ENCODE data around the gene TINAGL1.
"Not testable (repeated sequence)": the region's sequence is repeated elsewhere in the genome, so short reads cannot be mapped to it uniquely, and the experiment has no call there.

The TINAGL1 gene

DNA sequence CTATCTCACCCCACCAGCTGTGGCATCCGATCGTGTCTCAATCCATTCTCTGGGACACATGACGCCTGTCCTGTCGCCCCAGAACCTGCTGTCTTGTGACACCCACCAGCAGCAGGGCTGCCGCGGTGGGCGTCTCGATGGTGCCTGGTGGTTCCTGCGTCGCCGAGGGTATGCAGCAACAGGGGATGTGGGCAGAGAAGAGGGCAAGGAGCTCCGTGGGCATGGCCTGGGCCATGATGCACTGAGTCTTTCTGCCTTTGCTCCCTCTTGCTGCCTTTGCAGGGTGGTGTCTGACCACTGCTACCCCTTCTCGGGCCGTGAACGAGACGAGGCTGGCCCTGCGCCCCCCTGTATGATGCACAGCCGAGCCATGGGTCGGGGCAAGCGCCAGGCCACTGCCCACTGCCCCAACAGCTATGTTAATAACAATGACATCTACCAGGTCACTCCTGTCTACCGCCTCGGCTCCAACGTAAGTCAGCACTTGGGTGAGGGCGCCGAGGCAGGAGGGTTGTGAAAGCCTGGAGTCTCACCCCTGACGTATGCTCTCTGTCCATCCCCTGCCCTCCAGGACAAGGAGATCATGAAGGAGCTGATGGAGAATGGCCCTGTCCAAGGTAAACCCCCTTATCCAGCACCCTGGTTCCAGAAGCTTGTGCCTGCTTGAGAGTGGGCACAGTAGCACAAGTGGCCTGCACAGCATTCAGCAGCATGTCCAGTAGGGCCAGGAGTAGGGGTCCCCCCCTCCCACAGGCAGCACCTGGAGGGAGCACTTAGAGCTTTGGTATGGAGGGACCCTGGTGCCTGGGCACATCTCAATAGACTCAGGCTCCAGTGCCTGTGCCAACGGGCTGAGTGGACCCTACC is 8.8 kb downstream of the TINAGL1 start:
- H3K4me3 ChIP-seq (ENCODE audit: low read depth, low read length) = no peak overlapping the region
- TF ChIP-seq, protein P1, sequence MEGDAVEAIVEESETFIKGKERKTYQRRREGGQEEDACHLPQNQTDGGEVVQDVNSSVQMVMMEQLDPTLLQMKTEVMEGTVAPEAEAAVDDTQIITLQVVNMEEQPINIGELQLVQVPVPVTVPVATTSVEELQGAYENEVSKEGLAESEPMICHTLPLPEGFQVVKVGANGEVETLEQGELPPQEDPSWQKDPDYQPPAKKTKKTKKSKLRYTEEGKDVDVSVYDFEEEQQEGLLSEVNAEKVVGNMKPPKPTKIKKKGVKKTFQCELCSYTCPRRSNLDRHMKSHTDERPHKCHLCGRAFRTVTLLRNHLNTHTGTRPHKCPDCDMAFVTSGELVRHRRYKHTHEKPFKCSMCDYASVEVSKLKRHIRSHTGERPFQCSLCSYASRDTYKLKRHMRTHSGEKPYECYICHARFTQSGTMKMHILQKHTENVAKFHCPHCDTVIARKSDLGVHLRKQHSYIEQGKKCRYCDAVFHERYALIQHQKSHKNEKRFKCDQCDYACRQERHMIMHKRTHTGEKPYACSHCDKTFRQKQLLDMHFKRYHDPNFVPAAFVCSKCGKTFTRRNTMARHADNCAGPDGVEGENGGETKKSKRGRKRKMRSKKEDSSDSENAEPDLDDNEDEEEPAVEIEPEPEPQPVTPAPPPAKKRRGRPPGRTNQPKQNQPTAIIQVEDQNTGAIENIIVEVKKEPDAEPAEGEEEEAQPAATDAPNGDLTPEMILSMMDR (conservative IDR thresholded peaks at IDR 0.05; ENCODE audit: low read depth, low read length) = no peak
- no peak for DNase-seq (ENCODE audit: low read depth)

DNA sequence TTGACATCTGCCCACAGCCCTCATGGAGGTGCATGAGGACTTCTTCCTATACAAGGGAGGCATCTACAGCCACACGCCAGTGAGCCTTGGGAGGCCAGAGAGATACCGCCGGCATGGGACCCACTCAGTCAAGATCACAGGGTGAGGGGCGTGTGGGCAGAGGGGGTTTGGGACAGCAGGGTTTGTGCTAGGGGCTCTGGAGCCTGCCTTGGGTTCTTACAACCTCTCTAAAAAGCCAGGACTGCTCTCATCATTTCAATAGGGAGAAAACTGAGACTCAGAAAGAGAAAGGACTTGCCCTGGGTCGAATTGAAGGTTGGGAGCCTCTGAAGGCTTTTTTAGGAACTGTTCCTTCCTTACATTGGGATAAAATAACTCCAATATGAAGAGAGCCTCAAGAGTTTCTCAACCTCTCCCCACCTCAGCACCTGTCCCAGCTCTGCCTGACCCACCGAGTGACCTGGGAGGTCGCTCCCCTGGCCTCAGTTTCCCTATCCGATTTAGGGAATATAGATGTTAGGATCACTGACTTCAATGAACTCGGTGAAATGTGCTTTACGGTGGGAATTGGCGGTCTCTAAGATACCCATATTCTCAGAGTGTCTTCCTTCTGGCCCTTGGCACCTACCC is 9.5 kb downstream of the TINAGL1 start:
- TF ChIP-seq, protein P1 (conservative IDR thresholded peaks at IDR 0.05; ENCODE audit: low read depth, low read length) = no peak
- no peak overlapping the region for H3K4me3 ChIP-seq (ENCODE audit: low read depth, low read length)
- no peak for DNase-seq (ENCODE audit: low read depth)

DNA sequence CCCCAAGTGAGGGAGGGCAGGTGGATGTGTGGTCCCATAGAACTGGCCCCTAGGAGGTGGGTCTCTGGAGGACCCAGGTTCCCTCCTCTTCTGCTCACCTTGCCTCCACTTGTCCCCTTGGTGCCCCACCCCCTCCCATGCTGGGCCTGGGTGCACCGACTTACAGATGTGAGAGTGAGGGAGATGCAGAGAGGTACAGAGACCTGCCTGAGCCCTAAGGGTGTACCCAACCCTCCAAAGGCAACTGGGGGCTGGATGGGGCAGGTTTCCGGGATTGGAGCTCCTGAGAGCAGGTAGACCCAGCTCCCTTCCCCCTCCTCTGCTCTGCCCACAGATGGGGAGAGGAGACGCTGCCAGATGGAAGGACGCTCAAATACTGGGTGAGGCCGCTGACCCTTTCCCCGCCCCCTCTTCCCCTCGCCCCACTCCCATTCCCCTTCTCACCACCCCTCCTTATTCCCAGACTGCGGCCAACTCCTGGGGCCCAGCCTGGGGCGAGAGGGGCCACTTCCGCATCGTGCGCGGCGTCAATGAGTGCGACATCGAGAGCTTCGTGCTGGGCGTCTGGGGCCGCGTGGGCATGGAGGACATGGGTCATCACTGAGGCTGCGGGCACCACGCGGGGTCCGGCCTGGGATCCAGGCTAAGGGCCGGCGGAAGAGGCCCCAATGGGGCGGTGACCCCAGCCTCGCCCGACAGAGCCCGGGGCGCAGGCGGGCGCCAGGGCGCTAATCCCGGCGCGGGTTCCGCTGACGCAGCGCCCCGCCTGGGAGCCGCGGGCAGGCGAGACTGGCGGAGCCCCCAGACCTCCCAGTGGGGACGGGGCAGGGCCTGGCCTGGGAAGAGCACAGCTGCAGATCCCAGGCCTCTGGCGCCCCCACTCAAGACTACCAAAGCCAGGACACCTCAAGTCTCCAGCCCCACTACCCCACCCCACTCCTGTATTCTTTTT is 10.3 kb downstream of the TINAGL1 start:
- TF ChIP-seq, protein P1 (conservative IDR thresholded peaks at IDR 0.05; ENCODE audit: low read depth, low read length) = no peak
- no peak overlapping the region for H3K4me3 ChIP-seq (ENCODE audit: low read depth, low read length)
- DNase-seq (ENCODE audit: low read depth) = no peak

DNA sequence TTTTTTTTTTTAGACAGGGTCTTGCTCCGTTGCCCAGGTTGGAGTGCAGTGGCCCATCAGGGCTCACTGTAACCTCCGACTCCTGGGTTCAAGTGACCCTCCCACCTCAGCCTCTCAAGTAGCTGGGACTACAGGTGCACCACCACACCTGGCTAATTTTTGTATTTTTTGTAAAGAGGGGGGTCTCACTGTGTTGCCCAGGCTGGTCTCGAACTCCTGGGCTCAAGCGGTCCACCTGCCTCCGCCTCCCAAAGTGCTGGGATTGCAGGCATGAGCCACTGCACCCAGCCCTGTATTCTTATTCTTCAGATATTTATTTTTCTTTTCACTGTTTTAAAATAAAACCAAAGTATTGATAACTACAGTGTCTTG is 11.0 kb downstream of the TINAGL1 start:
- H3K4me3 ChIP-seq (ENCODE audit: low read depth, low read length); DNase-seq (ENCODE audit: low read depth): not testable (repeated sequence)

DNA sequence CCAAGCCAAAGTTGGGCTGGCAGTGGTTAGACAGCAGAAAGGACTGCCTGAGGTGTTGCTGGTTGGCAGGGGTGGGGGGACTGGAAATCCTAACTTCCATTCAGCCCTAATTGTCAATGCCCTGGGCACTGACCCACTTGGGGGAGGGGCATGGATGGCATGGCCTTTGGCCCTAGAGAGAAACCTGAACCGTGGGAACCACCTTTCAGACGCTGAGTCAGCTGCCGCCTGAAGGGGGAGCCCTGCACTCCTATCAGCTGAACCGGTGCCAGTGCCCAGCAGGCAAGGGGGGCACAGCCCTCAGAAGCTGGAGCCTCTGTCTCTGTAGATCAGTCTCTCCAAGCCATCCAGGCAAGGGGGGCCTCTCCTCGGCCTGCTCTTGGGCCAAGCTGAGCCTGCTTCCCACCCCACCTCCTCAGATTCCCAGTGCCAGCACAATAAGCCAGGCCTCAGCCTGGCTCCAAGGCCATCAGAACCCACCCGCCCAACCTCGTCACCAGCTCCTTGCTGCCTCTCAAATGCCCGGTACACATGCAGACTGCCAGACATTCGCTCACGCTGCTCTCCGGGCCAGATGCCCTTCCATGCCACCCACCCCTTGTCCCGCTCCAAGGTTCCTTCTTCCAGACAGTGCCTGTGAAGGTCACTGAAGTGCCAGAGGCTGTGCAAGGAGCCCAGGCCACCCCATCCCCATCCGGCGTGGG is 11.6 kb downstream of the TINAGL1 start:
- TF ChIP-seq, protein P1 (conservative IDR thresholded peaks at IDR 0.05; ENCODE audit: low read depth, low read length) = peak; percentile 74
- peak; percentile 33 for DNase-seq (ENCODE audit: low read depth)
- H3K4me3 ChIP-seq (ENCODE audit: low read depth, low read length) = no peak overlapping the region

DNA sequence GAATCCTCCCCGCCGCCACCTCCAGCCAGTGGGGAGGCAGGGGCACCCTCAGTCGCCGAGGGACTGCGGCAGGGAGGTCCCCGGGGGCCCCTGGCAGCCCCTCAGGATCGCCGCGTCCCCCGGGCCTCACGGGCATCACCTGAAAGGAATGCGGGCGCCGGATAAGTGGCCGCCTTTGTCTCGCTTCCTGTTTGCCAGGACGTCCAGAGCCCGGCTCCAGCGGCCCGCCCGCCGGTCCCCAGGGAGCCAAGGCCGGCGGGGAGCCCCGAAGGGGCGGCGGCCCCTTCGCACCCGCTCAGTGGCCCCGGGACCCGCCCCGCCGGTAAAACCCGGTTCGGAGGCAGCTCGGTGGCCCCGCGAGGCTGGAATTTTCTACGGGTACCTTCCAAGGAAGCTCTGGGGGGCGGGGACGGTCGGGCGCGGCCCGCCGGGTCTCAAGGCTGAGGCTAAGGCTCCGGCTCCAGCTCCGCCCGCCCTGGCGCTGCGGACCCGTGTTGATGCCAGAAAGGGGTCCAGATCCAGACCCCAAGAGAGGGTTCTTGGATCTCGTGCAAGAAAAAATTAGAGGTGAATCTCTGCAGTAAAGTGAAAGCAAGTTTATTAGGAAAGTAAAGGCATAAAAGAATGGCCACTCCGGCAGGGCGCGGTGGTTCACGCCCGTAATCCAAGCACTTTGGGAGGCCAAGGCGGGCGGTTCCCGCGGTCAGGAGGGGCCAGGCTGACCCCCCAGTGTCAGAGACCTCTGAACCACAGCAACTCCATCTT is 12.6 kb downstream of the TINAGL1 start:
- peak; percentile 21 for DNase-seq (ENCODE audit: low read depth)
- peak overlapping the region; percentile 55 for H3K4me3 ChIP-seq (ENCODE audit: low read depth, low read length)
- TF ChIP-seq, protein P1 (conservative IDR thresholded peaks at IDR 0.05; ENCODE audit: low read depth, low read length) = no peak
